GM23338 (cell line): ENCODE results near the gene GABRR2. TPM values are rescaled to one million over a fixed set of nuclear protein-coding genes. Genes with fewer than 3 reads are reported as not detected.

Experiments
- ATAC-seq: fragments of 200-7000 bp; cut with Tn5 transposase; 3 replicates; pipeline ENCODE4 v1.9.1; 2020
- DNase-seq: peaks from one replicate; pipeline ENCODE4 v3.0.0-alpha.2; 2015; ENCODE audit warnings: low spot score
- H2AFZ ChIP-seq: fragments of 200-600 bp; sonication (generic); 2 replicates; pipeline ENCODE4 v1.8.0; 2016; ENCODE audit warnings: antibody characterized with exemption, mild to moderate bottlenecking, moderate library complexity
- H3F3A ChIP-seq: fragments of 200-600 bp; sonication (generic); replicated peaks from 2 replicates; pipeline ENCODE4 v1.8.0; 2017; ENCODE audit warnings: antibody characterized with exemption, mixed run types, low read depth
- H3K27ac ChIP-seq: fragments of 200-600 bp; sonication (generic); 2 replicates; pipeline ENCODE4 v1.6.1; 2016; ENCODE audit warnings: low read depth
- H3K27me3 ChIP-seq: fragments of 200-600 bp; sonication (generic); 2 replicates; pipeline ENCODE4 v1.8.0; 2016; ENCODE audit warnings: mild to moderate bottlenecking, mixed run types, moderate library complexity; ENCODE audit not compliant: insufficient read depth
- H3K36me3 ChIP-seq: fragments of 200-600 bp; sonication (generic); 2 replicates; pipeline ENCODE4 v1.8.0; 2016; ENCODE audit warnings: mild to moderate bottlenecking; ENCODE audit not compliant: insufficient read depth
- H3K4me1 ChIP-seq: fragments of 200-600 bp; sonication (generic); 2 replicates; pipeline ENCODE4 v1.8.0; 2016; ENCODE audit warnings: mild to moderate bottlenecking, moderate library complexity; ENCODE audit not compliant: insufficient read depth
- H3K4me2 ChIP-seq: fragments of 200-600 bp; sonication (generic); 2 replicates; pipeline ENCODE4 v1.7.1; 2017; ENCODE audit warnings: mixed run types
- H3K4me3 ChIP-seq: fragments of 200-600 bp; sonication (generic); 2 replicates; pipeline ENCODE4 v1.6.1; 2016; ENCODE audit warnings: mixed run types
- H3K79me2 ChIP-seq: fragments of 200-600 bp; sonication (generic); replicated peaks from 2 replicates; pipeline ENCODE4 v1.8.0; 2017; ENCODE audit warnings: mild to moderate bottlenecking; ENCODE audit not compliant: insufficient read depth
- H3K9me2 ChIP-seq: fragments of 200-600 bp; sonication (generic); 2 replicates; pipeline ENCODE4 v1.8.0; 2017; ENCODE audit not compliant: insufficient read depth
- H4K20me1 ChIP-seq: fragments of 200-600 bp; sonication (generic); replicated peaks from 2 replicates; pipeline ENCODE4 v1.8.0; 2017; ENCODE audit warnings: mild to moderate bottlenecking; ENCODE audit not compliant: insufficient read depth
- H3K27ac Mint-ChIP-seq: 2 replicates; pipeline ENCODE4 v1.8.0; 2020; ENCODE audit warnings: inconsistent platforms, mild to moderate bottlenecking, moderate library complexity, mixed read lengths
- H3K27me3 Mint-ChIP-seq: 3 replicates; pipeline ENCODE4 v1.8.0; 2022; ENCODE audit warnings: low read depth, mild to moderate bottlenecking, moderate library complexity, mixed read lengths, inconsistent platforms; ENCODE audit not compliant: insufficient read depth, poor library complexity
- H3K36me3 Mint-ChIP-seq: 3 replicates; pipeline ENCODE4 v1.8.0; 2021; ENCODE audit warnings: low read depth, mild to moderate bottlenecking, inconsistent platforms, moderate library complexity, mixed read lengths
- H3K4me1 Mint-ChIP-seq: 3 replicates; pipeline ENCODE4 v1.8.0; 2020; ENCODE audit warnings: mild to moderate bottlenecking, inconsistent platforms, mixed read lengths
- H3K4me3 Mint-ChIP-seq: 3 replicates; pipeline ENCODE4 v1.8.0; 2021; ENCODE audit warnings: moderate library complexity, mild to moderate bottlenecking, inconsistent platforms, mixed read lengths
- H3K9me3 Mint-ChIP-seq: 3 replicates; pipeline ENCODE4 v1.8.0; 2020; ENCODE audit warnings: moderate library complexity, mild to moderate bottlenecking, inconsistent platforms, mixed read lengths
- CREB1 ChIP-seq: fragments of 250-450 bp; sonication (Bioruptor Pico); IDR thresholded peaks from 2 replicates; pipeline ENCODE4 v1.5.0; 2020; ENCODE audit warnings: low read depth, mild to moderate bottlenecking, moderate library complexity
- EZH2 ChIP-seq: fragments of 200-600 bp; sonication (generic); IDR thresholded peaks from one replicate; pipeline ENCODE4 v1.8.0; 2017; ENCODE audit warnings: antibody characterized with exemption, mild to moderate bottlenecking, low read depth; ENCODE audit not compliant: unreplicated experiment
- EZH2phosphoT487 ChIP-seq: fragments of 200-600 bp; sonication (generic); IDR thresholded peaks from one replicate; pipeline ENCODE4 v1.8.1; 2018; ENCODE audit warnings: antibody characterized with exemption; ENCODE audit not compliant: unreplicated experiment
- JUNB ChIP-seq: IDR thresholded peaks from one replicate; pipeline ENCODE4 v1.6.1; 2016; ENCODE audit warnings: antibody characterized with exemption; ENCODE audit not compliant: unreplicated experiment
- NANOG ChIP-seq: IDR thresholded peaks from 2 replicates; pipeline ENCODE4 v1.6.1; 2016; ENCODE audit warnings: antibody characterized with exemption, borderline replicate concordance
- POLR2AphosphoS5 ChIP-seq: IDR thresholded peaks from 2 replicates; pipeline ENCODE4 v1.6.1; 2016; ENCODE audit warnings: antibody characterized with exemption, low read depth
- STAT1 ChIP-seq: IDR thresholded peaks from one replicate; pipeline ENCODE4 v1.6.1; 2016; ENCODE audit warnings: antibody characterized with exemption; ENCODE audit not compliant: unreplicated experiment
- ZNF114 ChIP-seq: fragments of 250-450 bp; sonication (Bioruptor Pico); IDR thresholded peaks from 2 replicates; pipeline ENCODE4 v1.5.0; 2020; ENCODE audit warnings: mild to moderate bottlenecking, moderate library complexity
- ZNF331 ChIP-seq: fragments of 250-450 bp; sonication (Bioruptor Pico); IDR thresholded peaks from 2 replicates; pipeline ENCODE4 v1.5.0; 2020; ENCODE audit warnings: low read depth, mild to moderate bottlenecking, moderate library complexity
- polyA plus RNA-seq: library from polyadenylated mRNA; unstranded; fragments of >200 nt; fragmentation: Nextera tagmentation; extraction: Ambion mirVana; gene quantifications from 2 replicates; pipeline ENCODE4 v1.2.1, GENCODE V29; 2016
- total RNA-seq: library from RNA; depleted of rRNA; stranded (reverse); fragments of >200 nt; shearing (Covaris generic); gene quantifications from 2 replicates; pipeline ENCODE4 v1.2.3, GENCODE V29; 2014
- TF ChIP-seq, protein P1 (sequence below): IDR thresholded peaks from 2 replicates; pipeline ENCODE4 v1.6.1; 2016; ENCODE audit warnings: antibody characterized with exemption
- TF ChIP-seq, protein P2 (sequence below): fragments of 250-450 bp; sonication (Bioruptor Pico); IDR thresholded peaks from 2 replicates; pipeline ENCODE4 v1.5.0; 2020; ENCODE audit warnings: mild to moderate bottlenecking, moderate library complexity
- TF ChIP-seq, protein P3 (sequence below): IDR thresholded peaks from one replicate; pipeline ENCODE4 v1.6.1; 2018; ENCODE audit warnings: antibody characterized with exemption; ENCODE audit not compliant: unreplicated experiment
- TF ChIP-seq, protein P4 (sequence below), 2 experiments: fragments of 200-600 bp in 1 of 2; sonication (generic) in 1 of 2; conservative IDR thresholded peaks; 2 replicates each; pipeline versions ENCODE4 v1.5.1 to v1.6.1; 2016 to 2017; ENCODE audit warnings: antibody characterized with exemption in 2 of 2, low read depth in 2 of 2, mild to moderate bottlenecking in 2 of 2, moderate library complexity in 1 of 2

Gene GABRR2
- total and polyA plus RNA-seq, 2 experiments from 2014 or later = not detected

DNA sequence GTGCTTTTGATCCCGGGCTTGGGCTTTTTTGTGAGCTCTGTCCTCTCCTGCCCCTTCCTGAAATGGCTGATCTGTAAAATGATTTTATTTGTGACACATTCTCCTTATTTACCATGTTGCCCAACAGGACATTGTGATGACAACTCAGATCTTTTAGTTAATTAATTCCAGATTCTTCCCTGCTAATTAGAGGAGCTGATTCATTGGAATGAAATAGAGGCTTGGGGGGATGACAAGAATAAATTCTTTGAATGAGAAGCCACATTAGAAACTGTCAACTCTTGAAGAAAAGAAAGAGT, 71.8 kb downstream of the GABRR2 start:
- ATAC-seq = no peak

More for the DNA sequence above, 71.8 kb downstream of the GABRR2 start:
- H2AFZ ChIP-seq = no peak overlapping the region
- H3K4me2 ChIP-seq = peak overlapping the region; percentile 61
- no peaks in the 10 kb centered on the region; the same call in 1 of the 2 replicates for H4K20me1 ChIP-seq
- peaks cover 35% of the 10 kb centered on the region for H3K4me1 Mint-ChIP-seq
- H3K9me2 ChIP-seq = no peaks in the 10 kb centered on the region
- H3K36me3 ChIP-seq = no peaks in the 10 kb centered on the region
- DNase-seq = no peak
- TF ChIP-seq, protein P1, sequence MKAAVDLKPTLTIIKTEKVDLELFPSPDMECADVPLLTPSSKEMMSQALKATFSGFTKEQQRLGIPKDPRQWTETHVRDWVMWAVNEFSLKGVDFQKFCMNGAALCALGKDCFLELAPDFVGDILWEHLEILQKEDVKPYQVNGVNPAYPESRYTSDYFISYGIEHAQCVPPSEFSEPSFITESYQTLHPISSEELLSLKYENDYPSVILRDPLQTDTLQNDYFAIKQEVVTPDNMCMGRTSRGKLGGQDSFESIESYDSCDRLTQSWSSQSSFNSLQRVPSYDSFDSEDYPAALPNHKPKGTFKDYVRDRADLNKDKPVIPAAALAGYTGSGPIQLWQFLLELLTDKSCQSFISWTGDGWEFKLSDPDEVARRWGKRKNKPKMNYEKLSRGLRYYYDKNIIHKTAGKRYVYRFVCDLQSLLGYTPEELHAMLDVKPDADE = no peak
- no peak for TF ChIP-seq JUNB
- TF ChIP-seq POLR2AphosphoS5 = no peak
- TF ChIP-seq, protein P2, sequence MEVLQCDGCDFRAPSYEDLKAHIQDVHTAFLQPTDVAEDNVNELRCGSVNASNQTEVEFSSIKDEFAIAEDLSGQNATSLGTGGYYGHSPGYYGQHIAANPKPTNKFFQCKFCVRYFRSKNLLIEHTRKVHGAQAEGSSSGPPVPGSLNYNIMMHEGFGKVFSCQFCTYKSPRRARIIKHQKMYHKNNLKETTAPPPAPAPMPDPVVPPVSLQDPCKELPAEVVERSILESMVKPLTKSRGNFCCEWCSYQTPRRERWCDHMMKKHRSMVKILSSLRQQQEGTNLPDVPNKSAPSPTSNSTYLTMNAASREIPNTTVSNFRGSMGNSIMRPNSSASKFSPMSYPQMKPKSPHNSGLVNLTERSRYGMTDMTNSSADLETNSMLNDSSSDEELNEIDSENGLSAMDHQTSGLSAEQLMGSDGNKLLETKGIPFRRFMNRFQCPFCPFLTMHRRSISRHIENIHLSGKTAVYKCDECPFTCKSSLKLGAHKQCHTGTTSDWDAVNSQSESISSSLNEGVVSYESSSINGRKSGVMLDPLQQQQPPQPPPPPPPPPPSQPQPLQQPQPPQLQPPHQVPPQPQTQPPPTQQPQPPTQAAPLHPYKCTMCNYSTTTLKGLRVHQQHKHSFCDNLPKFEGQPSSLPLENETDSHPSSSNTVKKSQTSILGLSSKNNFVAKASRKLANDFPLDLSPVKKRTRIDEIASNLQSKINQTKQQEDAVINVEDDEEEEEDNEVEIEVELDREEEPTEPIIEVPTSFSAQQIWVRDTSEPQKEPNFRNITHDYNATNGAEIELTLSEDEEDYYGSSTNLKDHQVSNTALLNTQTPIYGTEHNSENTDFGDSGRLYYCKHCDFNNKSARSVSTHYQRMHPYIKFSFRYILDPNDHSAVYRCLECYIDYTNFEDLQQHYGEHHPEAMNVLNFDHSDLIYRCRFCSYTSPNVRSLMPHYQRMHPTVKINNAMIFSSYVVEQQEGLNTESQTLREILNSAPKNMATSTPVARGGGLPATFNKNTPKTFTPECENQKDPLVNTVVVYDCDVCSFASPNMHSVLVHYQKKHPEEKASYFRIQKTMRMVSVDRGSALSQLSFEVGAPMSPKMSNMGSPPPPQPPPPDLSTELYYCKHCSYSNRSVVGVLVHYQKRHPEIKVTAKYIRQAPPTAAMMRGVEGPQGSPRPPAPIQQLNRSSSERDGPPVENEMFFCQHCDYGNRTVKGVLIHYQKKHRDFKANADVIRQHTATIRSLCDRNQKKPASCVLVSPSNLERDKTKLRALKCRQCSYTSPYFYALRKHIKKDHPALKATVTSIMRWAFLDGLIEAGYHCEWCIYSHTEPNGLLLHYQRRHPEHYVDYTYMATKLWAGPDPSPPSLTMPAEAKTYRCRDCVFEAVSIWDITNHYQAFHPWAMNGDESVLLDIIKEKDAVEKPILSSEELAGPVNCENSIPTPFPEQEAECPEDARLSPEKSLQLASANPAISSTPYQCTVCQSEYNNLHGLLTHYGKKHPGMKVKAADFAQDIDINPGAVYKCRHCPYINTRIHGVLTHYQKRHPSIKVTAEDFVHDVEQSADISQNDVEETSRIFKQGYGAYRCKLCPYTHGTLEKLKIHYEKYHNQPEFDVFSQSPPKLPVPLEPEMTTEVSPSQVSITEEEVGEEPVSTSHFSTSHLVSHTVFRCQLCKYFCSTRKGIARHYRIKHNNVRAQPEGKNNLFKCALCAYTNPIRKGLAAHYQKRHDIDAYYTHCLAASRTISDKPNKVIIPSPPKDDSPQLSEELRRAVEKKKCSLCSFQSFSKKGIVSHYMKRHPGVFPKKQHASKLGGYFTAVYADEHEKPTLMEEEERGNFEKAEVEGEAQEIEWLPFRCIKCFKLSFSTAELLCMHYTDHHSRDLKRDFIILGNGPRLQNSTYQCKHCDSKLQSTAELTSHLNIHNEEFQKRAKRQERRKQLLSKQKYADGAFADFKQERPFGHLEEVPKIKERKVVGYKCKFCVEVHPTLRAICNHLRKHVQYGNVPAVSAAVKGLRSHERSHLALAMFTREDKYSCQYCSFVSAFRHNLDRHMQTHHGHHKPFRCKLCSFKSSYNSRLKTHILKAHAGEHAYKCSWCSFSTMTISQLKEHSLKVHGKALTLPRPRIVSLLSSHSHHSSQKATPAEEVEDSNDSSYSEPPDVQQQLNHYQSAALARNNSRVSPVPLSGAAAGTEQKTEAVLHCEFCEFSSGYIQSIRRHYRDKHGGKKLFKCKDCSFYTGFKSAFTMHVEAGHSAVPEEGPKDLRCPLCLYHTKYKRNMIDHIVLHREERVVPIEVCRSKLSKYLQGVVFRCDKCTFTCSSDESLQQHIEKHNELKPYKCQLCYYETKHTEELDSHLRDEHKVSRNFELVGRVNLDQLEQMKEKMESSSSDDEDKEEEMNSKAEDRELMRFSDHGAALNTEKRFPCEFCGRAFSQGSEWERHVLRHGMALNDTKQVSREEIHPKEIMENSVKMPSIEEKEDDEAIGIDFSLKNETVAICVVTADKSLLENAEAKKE (CRISPR knock-in tag) = no peak
- no peak for TF ChIP-seq NANOG
- TF ChIP-seq ZNF114 (CRISPR knock-in tag) = no peak
- TF ChIP-seq CREB1 = no peak
- TF ChIP-seq ZNF331 = no peak
- no peak for TF ChIP-seq EZH2phosphoT487
- TF ChIP-seq STAT1 = no peak
- TF ChIP-seq, protein P3, sequence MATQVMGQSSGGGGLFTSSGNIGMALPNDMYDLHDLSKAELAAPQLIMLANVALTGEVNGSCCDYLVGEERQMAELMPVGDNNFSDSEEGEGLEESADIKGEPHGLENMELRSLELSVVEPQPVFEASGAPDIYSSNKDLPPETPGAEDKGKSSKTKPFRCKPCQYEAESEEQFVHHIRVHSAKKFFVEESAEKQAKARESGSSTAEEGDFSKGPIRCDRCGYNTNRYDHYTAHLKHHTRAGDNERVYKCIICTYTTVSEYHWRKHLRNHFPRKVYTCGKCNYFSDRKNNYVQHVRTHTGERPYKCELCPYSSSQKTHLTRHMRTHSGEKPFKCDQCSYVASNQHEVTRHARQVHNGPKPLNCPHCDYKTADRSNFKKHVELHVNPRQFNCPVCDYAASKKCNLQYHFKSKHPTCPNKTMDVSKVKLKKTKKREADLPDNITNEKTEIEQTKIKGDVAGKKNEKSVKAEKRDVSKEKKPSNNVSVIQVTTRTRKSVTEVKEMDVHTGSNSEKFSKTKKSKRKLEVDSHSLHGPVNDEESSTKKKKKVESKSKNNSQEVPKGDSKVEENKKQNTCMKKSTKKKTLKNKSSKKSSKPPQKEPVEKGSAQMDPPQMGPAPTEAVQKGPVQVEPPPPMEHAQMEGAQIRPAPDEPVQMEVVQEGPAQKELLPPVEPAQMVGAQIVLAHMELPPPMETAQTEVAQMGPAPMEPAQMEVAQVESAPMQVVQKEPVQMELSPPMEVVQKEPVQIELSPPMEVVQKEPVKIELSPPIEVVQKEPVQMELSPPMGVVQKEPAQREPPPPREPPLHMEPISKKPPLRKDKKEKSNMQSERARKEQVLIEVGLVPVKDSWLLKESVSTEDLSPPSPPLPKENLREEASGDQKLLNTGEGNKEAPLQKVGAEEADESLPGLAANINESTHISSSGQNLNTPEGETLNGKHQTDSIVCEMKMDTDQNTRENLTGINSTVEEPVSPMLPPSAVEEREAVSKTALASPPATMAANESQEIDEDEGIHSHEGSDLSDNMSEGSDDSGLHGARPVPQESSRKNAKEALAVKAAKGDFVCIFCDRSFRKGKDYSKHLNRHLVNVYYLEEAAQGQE = no peak
- TF ChIP-seq, protein P4, sequence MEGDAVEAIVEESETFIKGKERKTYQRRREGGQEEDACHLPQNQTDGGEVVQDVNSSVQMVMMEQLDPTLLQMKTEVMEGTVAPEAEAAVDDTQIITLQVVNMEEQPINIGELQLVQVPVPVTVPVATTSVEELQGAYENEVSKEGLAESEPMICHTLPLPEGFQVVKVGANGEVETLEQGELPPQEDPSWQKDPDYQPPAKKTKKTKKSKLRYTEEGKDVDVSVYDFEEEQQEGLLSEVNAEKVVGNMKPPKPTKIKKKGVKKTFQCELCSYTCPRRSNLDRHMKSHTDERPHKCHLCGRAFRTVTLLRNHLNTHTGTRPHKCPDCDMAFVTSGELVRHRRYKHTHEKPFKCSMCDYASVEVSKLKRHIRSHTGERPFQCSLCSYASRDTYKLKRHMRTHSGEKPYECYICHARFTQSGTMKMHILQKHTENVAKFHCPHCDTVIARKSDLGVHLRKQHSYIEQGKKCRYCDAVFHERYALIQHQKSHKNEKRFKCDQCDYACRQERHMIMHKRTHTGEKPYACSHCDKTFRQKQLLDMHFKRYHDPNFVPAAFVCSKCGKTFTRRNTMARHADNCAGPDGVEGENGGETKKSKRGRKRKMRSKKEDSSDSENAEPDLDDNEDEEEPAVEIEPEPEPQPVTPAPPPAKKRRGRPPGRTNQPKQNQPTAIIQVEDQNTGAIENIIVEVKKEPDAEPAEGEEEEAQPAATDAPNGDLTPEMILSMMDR (conservative IDR thresholded peaks at IDR 0.05; ENCODE audit: low read depth in 2 of 2) = no peak
- TF ChIP-seq EZH2 = no peak
- H3K79me2 ChIP-seq = no peaks in the 10 kb centered on the region; the same call in 1 of the 2 replicates
- peaks cover 21% of the 10 kb centered on the region for H3K4me1 ChIP-seq
- H3K27me3 ChIP-seq = peaks cover 4% of the 10 kb centered on the region; the same call in 1 of the 2 replicates
- H3K27ac ChIP-seq = no peak overlapping the region
- H3F3A ChIP-seq = no peaks in the 10 kb centered on the region
- no peak overlapping the region for H3K27ac Mint-ChIP-seq
- peaks cover 3% of the 10 kb centered on the region for H3K27me3 Mint-ChIP-seq
- H3K36me3 Mint-ChIP-seq = no peaks in the 10 kb centered on the region; the same call in 1 of the 3 replicates
- H3K4me3 ChIP-seq = peak overlapping the region; percentile 24
- H3K4me3 Mint-ChIP-seq = peak overlapping the region; percentile 6; the same call in 1 of the 3 replicates
- H3K9me3 Mint-ChIP-seq = no peaks in the 10 kb centered on the region
